Aorta (tissue), 5 donors: Measurements from ENCODE around the gene SYT7. TPM values are rescaled to one million over a fixed set of nuclear protein-coding genes. Genes with fewer than 3 reads are reported as not detected.

ENCODE experiments used
- ATAC-seq: fragments of 200-7000 bp; cut with Tn5 transposase; one replicate; pipeline ENCODE4 v1.9.1; 2022; ENCODE audit warnings: moderate library complexity; ENCODE audit not compliant: low FRiP score
- DNase-seq, 2 donors: peaks; one replicate each; pipeline ENCODE4 v3.0.0-alpha.2; 2020
- H3K27ac ChIP-seq, 2 donors: one replicate each; pipeline ENCODE4 v1.5.1; 2013; ENCODE audit warnings: low read length in 2 of 2, mild to moderate bottlenecking in 2 of 2, moderate library complexity in 2 of 2, control low read depth in 1 of 2, inconsistent platforms in 1 of 2, low read depth in 1 of 2
- H3K27me3 ChIP-seq, 2 donors: one replicate each; pipeline ENCODE4 v1.6.1; 2013; ENCODE audit warnings: control low read depth in 1 of 2, low read length in 1 of 2, mild to moderate bottlenecking in 1 of 2, moderate library complexity in 1 of 2; ENCODE audit not compliant: insufficient read depth in 2 of 2, control insufficient read depth in 1 of 2
- H3K36me3 ChIP-seq, 2 donors: one replicate each; pipeline ENCODE4 v1.6.1; 2013; ENCODE audit warnings: control low read depth in 1 of 2, low read length in 1 of 2, mild to moderate bottlenecking in 1 of 2; ENCODE audit not compliant: insufficient read depth in 2 of 2, control insufficient read depth in 1 of 2
- H3K4me1 ChIP-seq, 2 donors: one replicate each; pipeline ENCODE4 v1.6.1; 2013; ENCODE audit warnings: low read length in 2 of 2, control low read depth in 1 of 2, mild to moderate bottlenecking in 1 of 2, moderate library complexity in 1 of 2; ENCODE audit not compliant: insufficient read depth in 2 of 2, control insufficient read depth in 1 of 2
- H3K4me3 ChIP-seq, 2 donors: one replicate each; pipeline ENCODE4 v1.5.1; 2013; ENCODE audit warnings: low read length in 2 of 2, control low read depth in 1 of 2, mild to moderate bottlenecking in 1 of 2
- H3K9me3 ChIP-seq: one replicate; pipeline ENCODE4 v1.6.1; 2013; ENCODE audit warnings: mild to moderate bottlenecking, low read length; ENCODE audit not compliant: control insufficient read depth
- WGBS, 2 donors: extraction: QIAGEN DNeasy Blood & Tissue Kit; methylation state at CpG; one replicate each; pipeline ENCODE4 v1.1.7; 2013; 5-methylcytosine and 5-hydroxymethylcytosine counted together
- intact Hi-C, 2 donors: fragments of 100-400 bp; cut with DNase I; formaldehyde crosslinking; loops; one replicate each; pipeline versions ENCODE4 v1.14.2 to v1.15.0; 2022
- polyA plus RNA-seq, 2 donors: library from polyadenylated mRNA; stranded (reverse); fragments of 200-250 nt; gene quantifications; one replicate each; pipeline ENCODE4 v1.2.3, GENCODE V29; 2013
- total RNA-seq, 2 donors: library from RNA; stranded (reverse); fragmentation: NEBNext Ultra II Directional; extraction: Animal tissue kit (Norgen Biotek cat#: 25700); gene quantifications; one replicate each; pipeline ENCODE4 v1.2.1, GENCODE V29; 2021
- donor health status: healthy with polysubstance abuse.
- donor health status: Bipolar disorder and iron deficiency.
- donor health status: DM: no; HTN: no; CAD: no.
- donor health status: DM: no; HTN: no; CAD: no.
- donor health status: DM: yes; HTN: yes; CAD: no.

The SYT7 gene
- total and polyA plus RNA-seq, 4 donors: 0.20 to 2.3 (median 0.94) TPM

DNA sequence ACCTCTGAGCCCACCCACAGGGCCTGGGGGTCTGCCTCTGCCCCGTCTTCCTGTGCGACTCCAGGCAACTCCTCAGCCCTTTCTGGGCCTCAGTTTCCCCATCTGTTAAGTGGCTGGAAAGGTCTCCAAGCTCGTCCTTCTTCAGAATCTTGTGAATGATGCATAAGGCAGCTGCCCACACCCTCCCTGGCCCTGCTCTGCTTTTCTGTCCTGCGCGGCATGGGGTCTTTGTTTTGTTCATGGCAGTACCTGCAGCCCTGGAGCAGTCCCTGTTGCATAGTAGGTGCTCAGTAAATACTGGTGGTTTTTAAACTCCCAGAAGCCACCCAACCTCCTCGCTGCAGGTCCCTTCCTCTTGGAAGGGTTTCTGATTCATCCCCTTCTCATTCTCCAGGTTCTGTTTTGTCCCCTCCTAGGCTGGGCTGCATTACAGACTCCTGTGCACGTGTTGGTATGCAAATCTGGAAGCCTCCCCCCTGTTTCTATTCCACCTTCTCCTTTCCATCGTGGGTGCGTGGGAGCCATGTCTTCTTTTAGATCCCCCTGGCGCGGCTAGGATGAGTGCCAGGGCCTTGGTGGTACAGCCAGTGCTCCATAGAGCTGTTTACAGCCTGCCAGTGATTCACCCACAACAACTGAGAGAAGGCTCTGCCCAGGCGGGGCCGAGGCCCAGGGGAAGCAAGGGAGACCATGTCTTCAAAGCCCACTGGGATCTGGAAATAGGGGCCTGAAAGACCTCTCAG is 19.3 kb upstream of the SYT7 start:
- no peak for ATAC-seq
- Histone ChIP-seq H3K27ac (no peak overlapping the region), H3K36me3 (no peaks in the 10 kb centered on the region), H3K4me1 (no peaks in the 10 kb centered on the region), H3K27me3 (no peaks in the 10 kb centered on the region), H3K9me3 (no peaks in the 10 kb centered on the region), H3K4me3 (no peak overlapping the region)
- no peak for DNase-seq
- WGBS, 2 donors: 85 to 86% methylated on average over 13 of the region's 13 CpGs
- intact Hi-C loops: no loop called here

DNA sequence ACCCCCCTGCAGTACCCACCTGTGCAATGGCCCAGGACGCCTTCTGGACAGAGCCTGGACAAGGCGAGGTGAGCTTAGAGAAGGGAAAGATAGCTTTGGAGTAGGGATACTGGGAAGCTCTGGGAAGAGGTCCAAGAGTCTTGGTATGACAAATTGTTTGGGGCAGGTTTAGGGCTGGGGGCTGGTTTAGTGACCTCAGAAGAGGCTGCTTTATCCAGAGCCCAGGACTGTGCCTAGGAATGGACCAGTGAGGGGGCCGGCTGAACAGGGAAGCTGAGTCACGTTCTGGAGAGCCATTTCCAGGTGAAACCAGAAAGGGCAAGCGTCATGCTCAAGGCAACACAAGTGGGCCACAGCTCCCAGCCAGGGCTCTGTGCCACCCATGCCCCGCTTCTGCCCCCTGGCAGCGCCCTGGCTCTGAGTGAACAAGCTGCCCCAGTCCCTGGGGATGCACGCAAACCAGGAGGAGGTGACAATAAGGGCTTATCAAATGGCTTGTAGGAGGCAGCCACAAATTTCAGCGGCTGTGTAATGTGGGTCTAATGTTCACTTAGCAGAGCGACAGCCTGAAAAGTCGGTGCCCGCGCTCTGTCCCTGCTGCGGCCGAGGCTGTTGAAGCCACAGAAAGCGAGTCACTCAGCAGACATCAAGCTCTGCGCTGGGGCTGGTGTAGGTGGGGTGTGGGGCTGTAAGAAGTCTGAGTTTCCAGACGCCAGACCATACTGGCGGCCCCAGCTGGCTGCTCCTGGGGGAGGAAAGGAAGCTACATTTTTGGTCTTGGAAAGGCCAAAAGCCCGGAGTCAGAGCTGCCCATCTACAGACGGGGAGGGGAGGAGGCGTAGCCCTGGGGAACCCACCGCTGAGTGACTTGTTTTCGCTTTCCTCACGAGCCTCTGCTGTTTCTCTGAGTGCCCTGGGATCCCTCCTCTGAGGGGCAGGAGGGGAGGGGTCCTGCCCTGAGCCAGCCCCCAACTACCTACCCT is 18.3 kb upstream of the SYT7 start:
- H3K27me3 ChIP-seq: no peaks in the 10 kb centered on the region
- 34% methylated on average over 25 of the region's 25 CpGs for WGBS, 2 donors
- H3K27ac ChIP-seq: no peak overlapping the region
- H3K9me3 ChIP-seq: no peaks in the 10 kb centered on the region
- peak; percentile 28 for ATAC-seq
- H3K4me1 ChIP-seq: no peaks in the 10 kb centered on the region
- no peaks in the 10 kb centered on the region for H3K36me3 ChIP-seq
- DNase-seq: no peak
- no peak overlapping the region for H3K4me3 ChIP-seq
- intact Hi-C loops: no loop called here

DNA sequence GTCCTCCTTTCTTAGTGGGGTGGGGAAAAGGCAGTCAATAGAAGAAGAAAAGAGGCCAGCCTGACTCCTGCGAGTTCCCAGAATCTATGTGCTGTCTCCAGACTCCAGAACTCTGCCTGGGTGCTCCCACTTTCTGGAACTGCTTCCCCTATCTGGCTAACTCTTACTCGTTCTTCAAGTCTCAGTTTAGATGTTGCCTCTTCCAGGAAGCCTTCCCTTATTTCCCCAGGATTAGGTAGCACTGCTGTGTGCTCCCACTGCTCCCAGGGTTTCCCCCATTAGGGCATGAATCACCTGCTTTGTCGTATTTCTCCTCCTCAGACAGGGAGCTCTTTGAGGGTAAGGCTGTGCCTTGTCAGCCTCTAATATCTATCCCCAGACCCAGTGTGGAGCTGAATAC is 17.5 kb upstream of the SYT7 start:
- Histone ChIP-seq H3K4me3 (no peak overlapping the region), H3K27me3 (no peaks in the 10 kb centered on the region), H3K27ac (no peak overlapping the region), H3K9me3 (no peaks in the 10 kb centered on the region), H3K36me3 (no peaks in the 10 kb centered on the region), H3K4me1 (no peaks in the 10 kb centered on the region)
- intact Hi-C loops: no loop called here
- ATAC-seq (no peak), DNase-seq (no peak)
- WGBS, 2 donors: 79% methylated on average over 3 of the region's 3 CpGs

DNA sequence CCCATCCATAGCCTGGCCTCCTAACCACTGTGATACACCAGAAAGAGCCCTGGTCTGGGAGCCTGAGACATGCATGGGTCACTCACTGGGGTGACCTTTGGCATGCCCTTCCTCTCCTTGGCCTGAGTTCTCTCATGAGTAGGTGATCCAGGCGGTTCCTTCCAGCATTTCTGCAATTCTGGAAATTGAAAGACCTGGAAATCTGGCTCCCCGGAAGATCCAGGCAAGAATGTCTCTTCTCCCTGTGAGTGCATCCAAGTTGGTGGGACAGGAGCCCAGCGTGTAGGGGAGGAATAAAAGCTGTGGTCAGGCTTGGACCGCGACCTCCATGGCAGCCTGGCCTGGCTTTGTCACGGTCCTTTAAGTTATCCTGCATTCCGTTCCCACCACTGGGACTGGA is 16.1 kb upstream of the SYT7 start:
- no peaks in the 10 kb centered on the region for H3K9me3 ChIP-seq
- H3K36me3 ChIP-seq: no peaks in the 10 kb centered on the region
- DNase-seq (no peak), ATAC-seq (no peak)
- no peak overlapping the region for H3K27ac ChIP-seq
- WGBS, 2 donors: 97% methylated on average over 7 of the region's 7 CpGs
- intact Hi-C loops: no loop called here
- no peaks in the 10 kb centered on the region for H3K4me1 ChIP-seq
- no peak overlapping the region for H3K4me3 ChIP-seq
- no peaks in the 10 kb centered on the region for H3K27me3 ChIP-seq

DNA sequence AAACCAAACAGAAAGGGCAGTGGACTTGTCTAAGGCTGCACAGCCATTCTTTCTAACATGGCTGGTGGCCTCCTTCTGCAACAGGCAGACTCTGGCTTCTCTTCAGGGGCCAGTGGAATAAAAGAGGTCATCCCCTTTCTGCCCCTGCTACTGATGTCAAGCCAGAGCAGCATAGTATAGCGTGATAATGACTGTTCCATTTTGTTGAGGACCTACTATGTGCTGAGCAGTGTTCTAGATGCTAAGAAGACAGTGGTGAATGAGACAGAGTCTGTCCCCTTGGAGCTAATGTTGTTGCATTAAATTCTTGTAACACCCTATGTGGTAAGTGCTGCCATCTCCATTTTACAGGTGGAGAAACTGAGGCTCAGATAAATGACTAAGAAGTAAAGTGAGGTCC is 15.7 kb upstream of the SYT7 start:
- Histone ChIP-seq H3K4me1 (no peaks in the 10 kb centered on the region), H3K27ac (no peak overlapping the region), H3K9me3 (no peaks in the 10 kb centered on the region), H3K36me3 (no peaks in the 10 kb centered on the region), H3K4me3 (no peak overlapping the region), H3K27me3 (no peaks in the 10 kb centered on the region)
- no peak for DNase-seq
- WGBS, 2 donors: 85 to 96% methylated on average over 1 of the region's 1 CpG
- intact Hi-C loops: no loop called here
- ATAC-seq: no peak

DNA sequence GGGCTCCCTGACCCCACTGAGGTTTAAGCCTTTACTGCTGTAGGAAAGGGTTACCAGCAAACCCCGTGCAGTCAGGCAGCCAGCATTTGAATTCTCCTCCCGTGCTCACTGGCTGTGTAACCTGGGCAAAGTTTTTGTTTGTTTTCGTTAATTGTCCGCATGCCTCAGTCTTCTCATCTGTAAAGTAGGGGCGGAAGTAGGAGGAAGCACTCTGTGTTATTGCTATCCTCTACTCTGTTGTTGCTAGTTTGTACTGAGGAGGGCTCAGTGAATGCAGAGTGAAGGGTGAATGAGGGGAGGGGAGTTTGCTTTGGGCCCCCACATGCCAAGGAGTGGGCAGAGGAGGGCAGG is 14.0 kb upstream of the SYT7 start:
- no peaks in the 10 kb centered on the region for H3K27me3 ChIP-seq
- H3K27ac ChIP-seq: no peak overlapping the region
- H3K4me1 ChIP-seq: no peaks in the 10 kb centered on the region

DNA sequence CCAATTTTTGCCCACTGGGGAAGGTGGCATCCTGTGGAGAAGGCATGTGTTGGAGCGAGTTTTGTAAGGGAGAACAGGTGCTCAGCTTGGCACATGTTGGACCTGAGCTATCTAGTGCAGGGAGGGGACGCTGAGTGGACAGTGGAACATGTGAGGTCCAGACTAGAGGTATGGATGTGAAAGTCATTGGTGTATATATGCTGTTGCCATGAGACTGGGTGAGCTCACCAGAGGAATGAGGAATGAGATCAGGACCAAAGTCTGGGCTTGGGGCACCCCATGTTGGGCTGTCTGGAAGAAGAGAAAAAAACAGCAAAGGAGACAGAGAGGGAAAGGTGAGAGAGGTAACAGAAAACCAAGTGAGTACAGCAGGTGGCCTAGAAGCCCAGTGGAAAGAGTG is 12.3 kb upstream of the SYT7 start:
- H3K27ac ChIP-seq: no peak overlapping the region
- H3K9me3 ChIP-seq: no peaks in the 10 kb centered on the region
- WGBS, 2 donors: 85 to 94% methylated on average over 2 of the region's 2 CpGs
- ATAC-seq (no peak), DNase-seq (no peak)
- no peaks in the 10 kb centered on the region for H3K4me1 ChIP-seq
- no peak overlapping the region for H3K4me3 ChIP-seq
- no peaks in the 10 kb centered on the region for H3K27me3 ChIP-seq
- H3K36me3 ChIP-seq: no peaks in the 10 kb centered on the region
- intact Hi-C loops: no loop called here

More for the DNA sequence above, 14.0 kb upstream of the SYT7 start:
- Histone ChIP-seq H3K9me3 (no peaks in the 10 kb centered on the region), H3K36me3 (no peaks in the 10 kb centered on the region), H3K4me3 (no peak overlapping the region)
- WGBS, 2 donors: 71 to 73% methylated on average over 5 of the region's 5 CpGs
- intact Hi-C loops: no loop called here
- ATAC-seq (no peak), DNase-seq (no peak)

DNA sequence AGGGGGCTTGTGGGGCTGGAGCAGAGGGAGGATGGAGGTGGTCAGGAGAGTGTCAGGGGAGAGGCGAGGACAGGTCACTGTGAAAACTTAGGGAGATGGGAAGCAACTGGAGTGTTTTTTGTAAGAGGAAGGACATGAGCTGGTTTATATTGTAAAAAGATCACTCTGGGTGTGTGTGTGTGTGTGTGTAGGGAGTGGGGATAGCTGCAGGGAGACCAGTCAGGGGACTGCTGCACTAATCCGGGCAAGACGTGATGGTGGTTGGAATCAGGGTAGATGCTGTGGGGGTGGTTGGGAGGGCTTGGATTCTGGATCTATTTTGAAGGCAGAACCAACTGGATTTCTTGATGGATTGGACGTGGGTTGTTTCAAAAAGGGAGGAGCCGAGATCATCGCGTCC is 11.3 kb upstream of the SYT7 start:
- 33 to 43% methylated on average over 7 of the region's 7 CpGs for WGBS, 2 donors
- Histone ChIP-seq H3K27ac (no peak overlapping the region), H3K9me3 (no peaks in the 10 kb centered on the region), H3K36me3 (no peaks in the 10 kb centered on the region), H3K4me1 (no peaks in the 10 kb centered on the region), H3K27me3 (no peaks in the 10 kb centered on the region), H3K4me3 (no peak overlapping the region)
- DNase-seq (no peak), ATAC-seq (no peak)
- intact Hi-C loops: no loop called here

DNA sequence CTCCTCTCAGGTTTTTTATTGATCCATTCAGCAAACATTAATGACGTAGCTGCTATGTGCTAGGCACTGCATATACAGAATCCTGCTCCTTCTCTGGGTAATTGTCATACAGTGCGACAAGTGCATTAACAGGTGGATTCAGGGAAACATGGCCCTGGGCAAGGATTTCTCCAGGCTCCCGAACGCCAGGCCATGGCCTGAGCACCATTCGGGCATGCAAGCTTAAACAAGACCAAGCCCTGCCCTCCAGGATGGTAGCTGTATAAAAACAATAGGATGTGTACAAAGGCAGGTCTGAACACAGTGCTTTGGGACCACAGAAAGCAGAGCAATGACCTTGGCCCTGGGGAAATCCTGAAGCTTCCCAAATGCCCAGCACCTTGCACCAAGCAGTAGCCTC is 9.1 kb upstream of the SYT7 start:
- Histone ChIP-seq H3K4me3 (no peak overlapping the region), H3K36me3 (no peaks in the 10 kb centered on the region), H3K27ac (no peak overlapping the region), H3K9me3 (no peaks in the 10 kb centered on the region), H3K4me1 (no peaks in the 10 kb centered on the region), H3K27me3 (no peaks in the 10 kb centered on the region)
- ATAC-seq (no peak), DNase-seq (no peak)
- intact Hi-C loops: no loop called here
- 94 to 98% methylated on average over 5 of the region's 5 CpGs for WGBS, 2 donors
